Liver (tissue), 3 donors: ENCODE data around the gene PSMD12.

Experiments used
- ATF3 ChIP-seq: IDR thresholded peaks from 2 replicates; pipeline ENCODE4 v1.6.1; 2016; ENCODE audit warnings: antibody characterized with exemption
- CTCF ChIP-seq: fragments of 150-350 bp; IDR thresholded peaks from 2 replicates; pipeline ENCODE4 v1.5.1; 2017; ENCODE audit warnings: improper control_type of control experiment, low read depth, low read length; ENCODE audit not compliant: missing input control
- FOXA2 ChIP-seq: IDR thresholded peaks from 2 replicates; pipeline ENCODE4 v1.6.1; 2016; ENCODE audit warnings: antibody characterized with exemption
- HNF4G ChIP-seq: IDR thresholded peaks from 2 replicates; pipeline ENCODE4 v1.6.1; 2016; ENCODE audit warnings: antibody characterized with exemption
- JUND ChIP-seq, 2 donors: IDR thresholded peaks; 2 replicates each; pipeline ENCODE4 v1.6.1; 2016; ENCODE audit warnings: antibody characterized with exemption in 2 of 2
- MAX ChIP-seq: IDR thresholded peaks from 2 replicates; pipeline ENCODE4 v1.6.1; 2016; ENCODE audit warnings: antibody characterized with exemption
- SP1 ChIP-seq: IDR thresholded peaks from 2 replicates; pipeline ENCODE4 v1.6.1; 2018; ENCODE audit warnings: antibody characterized with exemption, mild to moderate bottlenecking
- TAF1 ChIP-seq: conservative IDR thresholded peaks from 2 replicates; pipeline ENCODE4 v1.6.1; 2016; ENCODE audit warnings: antibody characterized with exemption, mild to moderate bottlenecking
- YY1 ChIP-seq: IDR thresholded peaks from 2 replicates; pipeline ENCODE4 v1.6.1; 2016; ENCODE audit warnings: antibody characterized with exemption, mild to moderate bottlenecking
- donor health status: healthy.
- donor health status: healthy.

- TF ChIP-seq CTCF (no peak), MAX (no peak), ATF3 (no peak), SP1 (no peak), YY1 (no peak), HNF4G (no peak), FOXA2 (no peak), TAF1 (no peak), JUND (IDR thresholded peaks at IDR 0.05) (no peak)
Observed at GRCh38 chr17:67414130-67414529, 47.8 kb upstream of the PSMD12 start.
